Gastroesophageal sphincter (tissue), 4 donors: ENCODE data around the gene MAP3K9. TPM values are rescaled to one million over a fixed set of nuclear protein-coding genes. Genes with fewer than 3 reads are reported as not detected.

Experiments used
- ATAC-seq: fragments of 150-250 bp; one replicate; pipeline ENCODE4 v1.9.1; 2016; ENCODE audit warnings: mild to moderate bottlenecking, moderate library complexity
- H3K27ac ChIP-seq, 4 donors: fragments of 200-600 bp; sonication (generic) in 3 of 4; 1 replicate in 3 of 4; 2 replicates in 1 of 4; pipeline ENCODE4 v1.5.1; 2016 to 2019
- H3K27me3 ChIP-seq: fragments of 200-600 bp; sonication (generic); one replicate; pipeline ENCODE4 v1.5.1; 2019
- H3K36me3 ChIP-seq, 2 donors: fragments of 200-600 bp; sonication (generic); one replicate each; pipeline ENCODE4 v1.5.1; 2019; ENCODE audit warnings: control low read depth in 1 of 2
- H3K4me1 ChIP-seq, 3 donors: fragments of 200-600 bp; sonication (generic); 1 replicate in 2 of 3; 2 replicates in 1 of 3; pipeline ENCODE4 v1.5.1; 2016 to 2019; ENCODE audit warnings: control low read depth in 2 of 3
- H3K4me3 ChIP-seq, 2 donors: fragments of 200-600 bp; sonication (generic); one replicate each; pipeline ENCODE4 v1.5.1; 2019; ENCODE audit warnings: mild to moderate bottlenecking in 1 of 2, moderate library complexity in 1 of 2
- H3K9me3 ChIP-seq, 3 donors: fragments of 200-600 bp; sonication (generic); one replicate each; pipeline ENCODE4 v1.5.1; 2017 to 2019; ENCODE audit warnings: control low read depth in 2 of 3
- CTCF ChIP-seq, 4 experiments: fragments of 200-600 bp in 2 of 4; fragments of 450-650 bp in 2 of 4; sonication (generic) in 1 of 4; IDR thresholded peaks; one replicate each; pipeline ENCODE4 v1.5.1; 2017 to 2019; ENCODE audit warnings: antibody characterized with exemption in 4 of 4, mild to moderate bottlenecking in 2 of 4, moderate library complexity in 2 of 4
- EP300 ChIP-seq: sonication (generic); formaldehyde crosslinking; IDR thresholded peaks from one replicate; pipeline ENCODE4 v1.6.1; 2017; ENCODE audit warnings: antibody characterized with exemption, mild to moderate bottlenecking
- POLR2A ChIP-seq, 2 donors: fragments of 450-650 bp; IDR thresholded peaks; one replicate each; pipeline ENCODE4 v1.6.1; 2017; ENCODE audit warnings: antibody characterized with exemption in 2 of 2, mild to moderate bottlenecking in 2 of 2, moderate library complexity in 1 of 2
- POLR2AphosphoS5 ChIP-seq: sonication (generic); formaldehyde crosslinking; IDR thresholded peaks from one replicate; pipeline ENCODE4 v1.6.1; 2017; ENCODE audit warnings: antibody characterized with exemption
- WGBS, 2 donors: methylation state at CpG; one replicate each; pipeline ENCODE4 v1.1.5; 2018; ENCODE audit warnings: low coverage in 1 of 2; 5-methylcytosine and 5-hydroxymethylcytosine counted together
- total RNA-seq, 4 donors: library from RNA; depleted of rRNA; stranded (reverse); fragments of >200 nt; gene quantifications; one replicate each; pipeline ENCODE4 v1.1.0, GENCODE V29; 2016

Gene MAP3K9
- total RNA-seq, 4 donors from 2014 or later: 0.62 to 2.4 (median 0.97) TPM

GRCh38 chr14:70711451-70711850 is 97.9 kb downstream of the MAP3K9 start:
- peaks cover 0 to 13% (median 0%) of the 10 kb centered on the region in 3 donors for H3K4me1 ChIP-seq
- TF ChIP-seq EP300 (no peak), POLR2A (IDR thresholded peaks at IDR 0.05) (no peak), CTCF (IDR thresholded peaks at IDR 0.05) (no peak), POLR2AphosphoS5 (no peak)
- H3K27ac ChIP-seq: no peak overlapping the region
- no peaks in the 10 kb centered on the region for H3K9me3 ChIP-seq
- 86 to 100% methylated on average over 1 of the region's 1 CpG for WGBS, 2 donors
- peaks cover 32% of the 10 kb centered on the region for H3K27me3 ChIP-seq
- no peaks in the 10 kb centered on the region for H3K36me3 ChIP-seq
- no peak for ATAC-seq
- no peak overlapping the region for H3K4me3 ChIP-seq

GRCh38 chr14:70709726-70710382 is 99.5 kb downstream of the MAP3K9 start:
- H3K36me3 ChIP-seq: no peaks in the 10 kb centered on the region
- H3K27me3 ChIP-seq: peaks cover 33% of the 10 kb centered on the region
- no peak for ATAC-seq
- WGBS, 2 donors: 62 to 68% methylated on average over 3 to 4 of the region's 8 CpGs
- H3K9me3 ChIP-seq: no peaks in the 10 kb centered on the region
- TF ChIP-seq EP300 (no peak), POLR2AphosphoS5 (no peak), CTCF (IDR thresholded peaks at IDR 0.05) (no peak), POLR2A (IDR thresholded peaks at IDR 0.05) (no peak)
- H3K4me1 ChIP-seq: peaks cover 0 to 13% (median 0%) of the 10 kb centered on the region in 3 donors
- H3K4me3 ChIP-seq: no peak overlapping the region
- no peak overlapping the region for H3K27ac ChIP-seq

- no peak for TF ChIP-seq POLR2AphosphoS5
- no peak for TF ChIP-seq POLR2A (IDR thresholded peaks at IDR 0.05)
- no peak for TF ChIP-seq EP300
- TF ChIP-seq CTCF (IDR thresholded peaks at IDR 0.05): no peak
- no peaks in the 10 kb centered on the region for H3K36me3 ChIP-seq
- no peak overlapping the region for H3K4me3 ChIP-seq
- no peak overlapping the region for H3K27ac ChIP-seq
- H3K27me3 ChIP-seq: peaks cover 34% of the 10 kb centered on the region
- 50 to 77% methylated on average over 7 to 10 of the region's 15 CpGs for WGBS, 2 donors
- peaks cover 0 to 8% (median 0%) of the 10 kb centered on the region in 3 donors for H3K4me1 ChIP-seq
- H3K9me3 ChIP-seq: no peaks in the 10 kb centered on the region
- no peak for ATAC-seq
These were observed 100.4 kb downstream of the MAP3K9 start for GRCh38 chr14:70708717-70709570.

- ATAC-seq: no peak
- TF ChIP-seq POLR2A (IDR thresholded peaks at IDR 0.05) (no peak), POLR2AphosphoS5 (no peak), EP300 (no peak), CTCF (IDR thresholded peaks at IDR 0.05) (no peak)
- Histone ChIP-seq H3K27ac (no peak overlapping the region), H3K9me3 (no peaks in the 10 kb centered on the region), H3K27me3 (peaks cover 37% of the 10 kb centered on the region), H3K36me3 (no peaks in the 10 kb centered on the region), H3K4me3 (no peak overlapping the region), H3K4me1 (no peaks in the 10 kb centered on the region)
- WGBS, 2 donors: 67 to 86% methylated on average over 2 to 3 of the region's 6 CpGs
These were observed 101.9 kb downstream of the MAP3K9 start for GRCh38 chr14:70707138-70708038.
